ENCODE measurements around the gene SCP2. TPM values are rescaled to one million over a fixed set of nuclear protein-coding genes. Genes with fewer than 3 reads are reported as not detected.

Gene SCP2
- total RNA-seq, 1 donor from 2014 or later = 130 TPM

- intact Hi-C loops (cut with micrococcal nuclease) = no loop called here
- H3K36me3 ChIP-seq = no peaks in the 10 kb centered on the region
- TF ChIP-seq CTCF (IDR thresholded peaks at IDR 0.05; ENCODE audit: borderline replicate concordance) = peak; percentile 35
- no peaks in the 10 kb centered on the region for H3K27me3 ChIP-seq (ENCODE audit: low read depth)
- peak overlapping the region; percentile 90 for H3K27ac ChIP-seq (replicated peaks)
- H3K4me3 ChIP-seq = peak overlapping the region; percentile 29
- H3K9me3 ChIP-seq (replicated peaks) = no peaks in the 10 kb centered on the region
- H3K4me1 ChIP-seq = peaks cover 33% of the 10 kb centered on the region
- DNase-seq = no peak
Observed at GRCh38 chr1:52904927-52905698, 22.0 kb upstream of the SCP2 start.

- H3K9me3 ChIP-seq (replicated peaks) = no peaks in the 10 kb centered on the region
- H3K4me1 ChIP-seq = peaks cover 33% of the 10 kb centered on the region
- H3K27ac ChIP-seq (replicated peaks) = peak overlapping the region; percentile 90
- intact Hi-C loops (cut with micrococcal nuclease) = no loop called here
- H3K36me3 ChIP-seq = peaks cover 7% of the 10 kb centered on the region
- DNase-seq = no peak
- H3K4me3 ChIP-seq = peak overlapping the region; percentile 29
- H3K27me3 ChIP-seq (ENCODE audit: low read depth) = no peaks in the 10 kb centered on the region
- TF ChIP-seq CTCF (IDR thresholded peaks at IDR 0.05; ENCODE audit: borderline replicate concordance) = no peak
Observed at GRCh38 chr1:52906135-52906603, 20.9 kb upstream of the SCP2 start.

- H3K27ac ChIP-seq (replicated peaks) = peak overlapping the region; percentile 90
- peaks cover 12% of the 10 kb centered on the region for H3K36me3 ChIP-seq
- H3K4me1 ChIP-seq = peaks cover 33% of the 10 kb centered on the region
- intact Hi-C loops (cut with micrococcal nuclease) = no loop called here
- no peak for DNase-seq
- H3K4me3 ChIP-seq = no peak overlapping the region
- no peaks in the 10 kb centered on the region for H3K27me3 ChIP-seq (ENCODE audit: low read depth)
- H3K9me3 ChIP-seq (replicated peaks) = no peaks in the 10 kb centered on the region
- no peak for TF ChIP-seq CTCF (IDR thresholded peaks at IDR 0.05; ENCODE audit: borderline replicate concordance)
Observed at GRCh38 chr1:52907068-52907811, 19.8 kb upstream of the SCP2 start.

- H3K4me3 ChIP-seq = no peak overlapping the region
- H3K27me3 ChIP-seq (ENCODE audit: low read depth) = no peaks in the 10 kb centered on the region
- H3K4me1 ChIP-seq = peaks cover 33% of the 10 kb centered on the region
- H3K9me3 ChIP-seq (replicated peaks) = no peaks in the 10 kb centered on the region
- peak overlapping the region; percentile 3 for H3K27ac ChIP-seq (replicated peaks)
- H3K36me3 ChIP-seq = peaks cover 12% of the 10 kb centered on the region
- intact Hi-C loops (cut with micrococcal nuclease) = no loop called here
- DNase-seq = no peak
- TF ChIP-seq CTCF (IDR thresholded peaks at IDR 0.05; ENCODE audit: borderline replicate concordance) = no peak
Observed at GRCh38 chr1:52907812-52908153, 19.3 kb upstream of the SCP2 start.

GRCh38 chr1:52911541-52911940 is 15.5 kb upstream of the SCP2 start:
- H3K36me3 ChIP-seq = peaks cover 15% of the 10 kb centered on the region
- intact Hi-C loops (cut with micrococcal nuclease) = no loop called here
- DNase-seq = no peak

More at GRCh38 chr1:52911541-52911940, 15.5 kb upstream of the SCP2 start:
- Histone ChIP-seq H3K9me3 (replicated peaks) (no peaks in the 10 kb centered on the region), H3K27ac (replicated peaks) (no peak overlapping the region), H3K27me3 (ENCODE audit: low read depth) (no peaks in the 10 kb centered on the region), H3K4me3 (no peak overlapping the region), H3K4me1 (peaks cover 36% of the 10 kb centered on the region)
- TF ChIP-seq CTCF (IDR thresholded peaks at IDR 0.05; ENCODE audit: borderline replicate concordance) = no peak
